ENCODE data around the gene ADARB2.

ADARB2 gene

GRCh38 chr10:1735562-1735961, 1.8 kb downstream of the ADARB2 start:
- DNase-seq (ENCODE audit: low read depth) = no peak

GRCh38 chr10:1734288-1734687, 3.0 kb downstream of the ADARB2 start:
- DNase-seq (ENCODE audit: low read depth) = no peak

- no peak for DNase-seq (ENCODE audit: low read depth)
Measured at GRCh38 chr10:1733720-1734119, 3.6 kb downstream of the ADARB2 start.

- no peak for DNase-seq (ENCODE audit: low read depth)
Measured at GRCh38 chr10:1732564-1732996, 4.7 kb downstream of the ADARB2 start.

GRCh38 chr10:1731592-1731991, 5.7 kb downstream of the ADARB2 start:
- DNase-seq (ENCODE audit: low read depth) = no peak

- no peak for DNase-seq (ENCODE audit: low read depth)
Measured at GRCh38 chr10:1729751-1730150, 7.6 kb downstream of the ADARB2 start.

- no peak for DNase-seq (ENCODE audit: low read depth)
Measured at GRCh38 chr10:1726861-1727260, 10.5 kb downstream of the ADARB2 start.

- DNase-seq (ENCODE audit: low read depth) = no peak
Measured at GRCh38 chr10:1724921-1725488, 12.3 kb downstream of the ADARB2 start.

- no peak for DNase-seq (ENCODE audit: low read depth)
Measured at GRCh38 chr10:1716839-1717238, 20.5 kb downstream of the ADARB2 start.

- DNase-seq (ENCODE audit: low read depth) = no peak
Measured at GRCh38 chr10:1715821-1716220, 21.5 kb downstream of the ADARB2 start.

GRCh38 chr10:1712944-1713671, 24.2 kb downstream of the ADARB2 start:
- no peak for DNase-seq (ENCODE audit: low read depth)

GRCh38 chr10:1712314-1712713, 25.0 kb downstream of the ADARB2 start:
- DNase-seq (ENCODE audit: low read depth) = no peak

- no peak for DNase-seq (ENCODE audit: low read depth)
Measured at GRCh38 chr10:1709161-1709560, 28.2 kb downstream of the ADARB2 start.

GRCh38 chr10:1708746-1709145, 28.6 kb downstream of the ADARB2 start:
- DNase-seq (ENCODE audit: low read depth) = no peak

- no peak for DNase-seq (ENCODE audit: low read depth)
Measured at GRCh38 chr10:1706711-1707110, 30.6 kb downstream of the ADARB2 start.

GRCh38 chr10:1706256-1706655, 31.1 kb downstream of the ADARB2 start:
- no peak for DNase-seq (ENCODE audit: low read depth)

GRCh38 chr10:1698185-1698584, 39.1 kb downstream of the ADARB2 start:
- no peak for DNase-seq (ENCODE audit: low read depth)

- no peak for DNase-seq (ENCODE audit: low read depth)
Measured at GRCh38 chr10:1696106-1696505, 41.2 kb downstream of the ADARB2 start.

GRCh38 chr10:1690086-1690485, 47.2 kb downstream of the ADARB2 start:
- no peak for DNase-seq (ENCODE audit: low read depth)

- no peak for DNase-seq (ENCODE audit: low read depth)
Measured at GRCh38 chr10:1688531-1688930, 48.8 kb downstream of the ADARB2 start.

GRCh38 chr10:1687623-1688150, 49.6 kb downstream of the ADARB2 start:
- no peak for DNase-seq (ENCODE audit: low read depth)

GRCh38 chr10:1687190-1687589, 50.1 kb downstream of the ADARB2 start:
- no peak for DNase-seq (ENCODE audit: low read depth)

- no peak for DNase-seq (ENCODE audit: low read depth)
Measured at GRCh38 chr10:1686491-1686749, 50.9 kb downstream of the ADARB2 start.

All from HS-5 (cell line).